ENCODE measurements around the gene CCDC107.

GRCh38 chr9:35652829-35653209 is 5.3 kb upstream of the CCDC107 start:
- TF ChIP-seq FOS (IDR thresholded peaks at IDR 0.05; ENCODE audit: extremely low read depth, insufficient read length) = no peak
- no peak for TF ChIP-seq SMARCB1 (IDR thresholded peaks at IDR 0.05; ENCODE audit: insufficient read length, low read depth)

All from K562 (cell line).